ENCODE measurements around the gene OR5AR1.
"Not testable (repeated sequence)": the region's sequence is repeated elsewhere in the genome, so short reads cannot be mapped to it uniquely, and the experiment has no call there.

The OR5AR1 gene

GRCh38 chr11:56663386-56663785 is at the start of gene OR5AR1:
Gene OR5AR1, plus strand, starts transcription at chr11:56663686. Its CDS starts 0 bp downstream, at chr11:56663686.
- no peak for DNase-seq

DNA sequence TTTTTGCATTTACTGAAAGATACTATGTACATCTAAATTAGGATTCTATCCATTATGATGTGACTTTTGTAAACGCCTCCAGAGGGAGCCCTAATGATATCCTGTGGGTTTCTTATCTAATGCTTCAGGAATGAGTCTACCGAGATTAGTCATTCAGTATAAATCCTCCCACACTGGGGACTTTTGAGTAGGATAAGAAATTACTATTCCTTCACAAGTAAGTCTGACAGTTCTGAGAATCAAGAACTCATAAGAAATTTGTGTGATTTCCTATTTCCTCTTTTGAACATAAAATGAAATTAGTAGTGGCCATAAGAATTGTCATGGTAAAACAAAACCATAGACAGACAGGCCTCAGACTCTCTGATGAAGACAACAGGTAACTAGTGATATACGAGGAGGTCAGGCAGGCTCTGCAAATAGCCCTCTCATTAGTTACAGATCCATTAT is 38.8 kb upstream of the OR5AR1 start:
- DNase-seq, result no peak

DNA sequence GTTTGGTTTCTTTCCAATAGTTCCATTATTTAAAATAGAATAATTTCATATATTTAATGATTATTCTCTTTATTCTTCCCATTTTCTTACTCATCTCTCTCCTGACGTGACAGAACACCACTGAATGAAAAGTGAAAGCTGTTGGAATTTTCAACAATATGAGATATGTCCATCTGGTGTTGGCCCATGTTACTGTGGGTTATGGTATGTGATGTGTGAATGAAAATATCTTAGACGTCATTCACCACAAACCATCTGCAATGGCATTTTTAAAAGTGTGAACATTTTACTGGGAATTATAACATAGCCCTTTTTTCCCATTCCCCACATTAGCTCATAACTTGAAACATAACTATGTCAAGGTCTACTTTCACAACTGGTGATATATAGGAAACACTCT is 37.5 kb upstream of the OR5AR1 start:
- DNase-seq, result no peak

- no peak for DNase-seq
Measured at GRCh38 chr11:56632329-56632728, 31.2 kb upstream of the OR5AR1 start.

DNA sequence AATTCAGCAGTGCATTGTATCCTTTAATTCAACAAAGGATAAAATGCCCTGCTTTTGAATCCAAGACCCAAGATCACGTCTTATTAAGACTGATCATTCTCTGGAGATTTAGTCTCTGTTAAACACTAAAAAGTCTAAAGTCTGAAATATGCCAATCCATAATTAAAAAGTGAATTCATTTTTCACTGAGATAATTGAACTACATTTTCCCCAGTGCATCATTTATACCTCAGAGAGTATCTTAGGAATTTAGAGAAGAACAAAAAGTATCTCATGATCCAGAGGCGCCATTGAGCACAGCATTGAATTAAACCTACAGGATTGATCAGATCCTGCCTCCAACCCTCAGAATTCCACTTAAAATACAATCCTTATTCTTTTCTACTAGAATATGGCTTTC is 26.6 kb upstream of the OR5AR1 start:
- DNase-seq, result no peak

GRCh38 chr11:56637500-56637899 is 26.0 kb upstream of the OR5AR1 start:
- no peak for DNase-seq

GRCh38 chr11:56642339-56642738 is 21.1 kb upstream of the OR5AR1 start, which contains the start of gene OR5AP2:
Gene OR5AP2, minus strand, starts transcription at chr11:56642439. Its CDS starts 0 bp downstream, at chr11:56642439.
- DNase-seq, result no peak

- DNase-seq, result no peak
Measured at GRCh38 chr11:56659755-56660154, 3.7 kb upstream of the OR5AR1 start.

DNA sequence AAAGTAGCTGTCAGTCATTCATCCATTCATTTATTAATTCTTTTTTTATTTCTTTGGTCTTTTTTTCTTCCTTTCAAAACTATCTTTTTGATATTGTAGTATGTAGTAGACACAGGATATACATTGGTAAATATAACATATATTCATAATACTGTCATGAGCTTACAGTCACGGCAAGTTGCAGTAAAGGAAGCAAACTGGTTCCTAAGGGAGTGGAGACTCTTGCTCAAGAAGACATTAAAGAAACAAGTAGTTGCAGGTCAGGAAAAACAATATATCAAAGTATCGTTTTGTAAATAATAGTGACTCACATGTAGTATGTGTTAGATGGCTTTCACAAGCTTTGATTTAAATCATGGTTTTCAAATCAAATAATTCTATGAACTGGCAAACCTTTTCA is 7.5 kb downstream of the OR5AR1 start:
- DNase-seq, result no peak

DNA sequence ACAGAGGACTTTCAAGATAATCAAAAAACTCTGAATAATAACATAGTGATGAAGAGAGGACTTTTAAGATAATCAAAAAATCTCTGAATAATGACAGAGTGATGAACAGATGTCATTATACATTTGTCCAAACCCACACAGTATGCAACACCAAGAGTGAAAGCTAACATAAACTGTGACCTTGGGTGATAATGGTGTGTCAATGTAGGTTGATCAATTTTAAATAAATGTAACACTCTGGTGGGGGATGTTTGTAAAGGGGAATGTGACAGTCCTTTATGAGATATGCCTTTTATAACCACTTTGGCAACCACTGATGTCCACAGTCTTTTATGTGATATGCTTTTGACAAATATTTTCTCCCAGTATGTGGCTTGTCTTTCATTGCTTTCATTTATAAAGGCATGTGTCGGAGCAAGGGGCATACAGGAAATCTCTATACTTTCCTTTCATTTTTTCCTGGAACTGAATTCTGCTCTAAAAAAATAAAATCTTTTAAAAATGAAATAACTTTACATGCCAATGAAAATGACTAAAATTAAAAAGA is 25.1 kb downstream of the OR5AR1 start:
- no peak for DNase-seq

DNA sequence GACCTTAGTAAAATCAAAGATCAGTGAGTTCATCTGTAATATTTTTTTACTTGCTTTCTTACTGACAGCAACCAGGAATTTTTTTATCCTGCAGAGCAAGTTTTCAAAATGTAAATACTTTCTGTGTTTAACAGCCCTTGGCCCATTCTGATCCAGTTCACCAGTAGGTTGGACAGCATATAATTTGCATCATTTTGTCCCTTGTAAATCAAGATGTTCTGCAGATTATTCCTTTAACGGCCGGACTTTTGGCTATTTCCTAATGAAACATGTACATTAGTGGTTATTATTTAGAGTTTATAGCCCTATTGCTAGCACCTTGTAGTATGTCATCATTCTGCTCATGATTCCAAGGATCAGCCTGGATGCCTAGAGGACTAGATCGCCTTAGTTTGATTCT is 27.7 kb downstream of the OR5AR1 start:
- not testable (repeated sequence) for DNase-seq

DNA sequence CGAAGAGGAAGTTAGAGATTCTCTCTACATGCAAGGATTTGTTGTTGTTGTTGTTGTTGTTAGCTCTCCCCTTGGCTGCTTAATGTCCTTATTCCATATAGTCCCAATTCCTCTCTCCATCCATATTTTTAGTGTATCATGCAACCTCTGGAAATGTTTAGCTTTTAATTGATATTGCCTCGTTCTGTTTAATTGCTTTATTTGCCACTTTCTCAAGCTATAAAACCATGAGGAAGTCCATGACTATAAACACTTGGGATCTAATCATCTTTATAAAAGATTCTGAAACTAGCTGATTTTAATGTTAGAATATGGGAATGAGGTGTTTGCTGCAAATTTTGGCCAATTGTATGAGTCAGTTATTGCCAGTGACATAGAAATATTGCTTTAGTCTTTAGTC is 29.9 kb downstream of the OR5AR1 start:
- no peak for DNase-seq

DNA sequence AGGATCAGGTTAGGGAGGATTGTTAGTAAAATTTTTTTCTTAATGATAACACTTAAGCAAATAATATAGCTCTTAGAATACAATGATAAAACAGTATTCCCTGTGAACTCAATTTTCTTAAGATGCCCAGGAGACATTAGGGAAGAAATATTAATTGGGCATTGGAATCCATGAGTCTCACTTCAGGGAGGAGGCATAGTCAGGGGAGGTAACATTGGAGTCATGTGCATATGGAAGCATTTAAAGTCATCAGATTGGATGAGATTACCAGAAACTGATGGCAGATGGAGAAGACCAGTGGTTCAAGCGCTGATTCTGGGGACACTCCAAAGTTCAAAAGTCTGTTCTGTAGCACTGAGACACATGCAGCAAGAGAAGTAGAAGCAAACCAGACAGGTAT is 35.3 kb downstream of the OR5AR1 start, which contains the start of gene OR9G1:
TSS of gene OR9G1 (plus strand) at position 301 of the 400 bp plus-strand sequence. CDS start 1,293 bp downstream, outside the sequence.
- no peak for DNase-seq

GRCh38 chr11:56700242-56700913 is 36.9 kb downstream of the OR5AR1 start:
- no peak for DNase-seq

DNA sequence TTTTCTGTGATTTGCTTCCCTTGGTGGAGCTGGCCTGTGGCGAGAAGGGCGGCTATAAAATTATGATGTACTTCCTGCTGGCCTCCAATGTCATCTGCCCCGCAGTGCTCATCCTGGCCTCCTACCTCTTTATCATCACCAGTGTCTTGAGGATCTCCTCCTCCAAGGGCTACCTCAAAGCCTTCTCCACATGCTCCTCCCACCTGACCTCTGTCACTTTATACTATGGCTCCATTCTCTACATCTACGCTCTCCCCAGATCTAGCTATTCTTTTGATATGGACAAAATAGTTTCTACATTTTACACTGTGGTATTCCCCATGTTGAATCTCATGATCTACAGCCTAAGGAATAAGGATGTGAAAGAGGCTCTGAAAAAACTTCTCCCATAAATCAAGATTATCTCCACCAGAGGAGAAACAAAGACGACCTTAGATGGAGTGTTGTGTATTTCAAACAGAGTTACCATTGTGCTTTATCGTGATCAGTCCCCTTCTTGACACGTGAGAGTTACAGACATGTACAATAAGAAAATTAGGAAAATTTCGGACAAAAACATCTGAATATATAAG is 37.5 kb downstream of the OR5AR1 start:
- DNase-seq, result no peak

DNA sequence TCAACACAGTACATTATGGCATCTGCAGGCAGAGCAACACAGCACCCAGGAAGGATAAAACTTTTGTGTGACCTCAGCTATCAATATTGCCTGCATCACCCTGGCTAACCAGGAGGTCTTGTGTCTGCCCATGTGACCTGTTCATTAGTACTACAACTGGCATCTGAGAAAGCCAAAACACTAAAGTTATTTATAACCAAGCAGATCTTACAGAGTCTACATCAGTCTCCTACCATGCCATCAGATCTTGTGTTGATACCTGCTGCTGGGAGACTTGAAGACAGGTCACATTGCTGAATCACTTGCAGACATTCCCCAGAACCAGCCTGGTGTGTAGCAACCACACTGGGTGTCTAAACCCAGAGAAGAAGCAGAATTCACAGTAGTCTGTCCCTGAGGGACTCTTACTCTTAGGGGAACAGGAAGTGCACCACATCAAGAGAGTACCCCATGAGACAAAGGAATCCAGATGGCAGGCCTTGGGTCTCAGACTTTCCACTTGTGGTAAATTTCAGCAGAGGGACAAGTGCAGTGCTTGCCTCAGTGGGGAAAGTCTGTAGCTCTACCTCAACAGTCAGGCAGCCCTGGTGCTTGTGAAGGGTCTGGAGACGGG is 42.4 kb downstream of the OR5AR1 start:
- no peak for DNase-seq

- no peak for DNase-seq
Measured at GRCh38 chr11:56706486-56706885, 43.0 kb downstream of the OR5AR1 start.

GRCh38 chr11:56714206-56714605 is 50.7 kb downstream of the OR5AR1 start:
- DNase-seq, result no peak

All from SHP77 treated with DMSO at 0.1 percent for 48 hours (cell line).